Left renal pelvis (tissue), 4 donors: ENCODE results near the gene LGALS12. TPM values are rescaled to one million over a fixed set of nuclear protein-coding genes. Genes with fewer than 3 reads are reported as not detected.
"Not testable (repeated sequence)": the region's sequence is repeated elsewhere in the genome, so short reads cannot be mapped to it uniquely, and the experiment has no call there.

Source experiments
- DNase-seq, 4 donors: peaks; one replicate each; pipeline ENCODE4 v3.0.0-alpha.2; 2013; ENCODE audit warnings: low read depth in 4 of 4, low spot score in 3 of 4
- polyA plus RNA-seq, 4 donors: library from polyadenylated mRNA; unstranded; fragments of 120-200 nt; gene quantifications; one replicate each; pipeline ENCODE4 v1.2.1, GENCODE V29; 2013; ENCODE audit not compliant: insufficient read length in 4 of 4

Gene LGALS12
- polyA plus RNA-seq, 4 donors = 0.09 to 6.8 (median 0.24) TPM

GRCh38 chr11:63532117-63532516, 26.2 kb downstream of the LGALS12 start:
- no peak for DNase-seq

DNA sequence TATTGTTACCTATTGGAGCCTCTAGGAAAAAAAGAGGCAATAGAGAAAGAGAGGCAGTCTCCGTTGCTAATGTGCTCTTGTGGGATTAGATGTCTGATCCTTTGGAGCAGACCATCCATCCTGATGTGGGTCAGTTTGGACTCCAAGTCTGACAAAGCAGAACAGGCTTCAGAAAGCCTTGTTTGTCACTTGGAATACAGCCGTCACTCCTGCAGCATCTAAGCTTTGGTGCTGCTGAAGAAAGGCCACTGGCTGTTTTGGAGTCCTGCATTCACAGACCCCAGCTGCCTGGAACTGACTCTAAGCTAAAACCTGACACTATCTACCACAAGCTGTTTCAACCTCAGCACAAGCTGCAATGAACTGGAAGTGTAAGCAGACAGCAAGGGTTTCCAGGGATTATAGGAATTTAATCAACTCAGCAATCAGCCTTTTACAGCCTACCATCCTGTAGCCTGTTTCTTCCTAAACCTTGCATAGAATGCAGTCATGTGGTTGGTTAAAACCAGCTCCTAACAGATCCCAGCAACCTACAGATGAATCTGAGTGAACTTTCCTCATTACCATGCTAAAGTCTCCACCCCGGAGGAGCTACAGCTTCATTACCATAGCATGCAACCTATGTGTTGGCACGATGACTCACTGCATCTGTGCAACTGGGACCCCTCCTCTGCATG, 27.1 kb downstream of the LGALS12 start:
- no peak for DNase-seq

- DNase-seq = no peak
Measured at GRCh38 chr11:63534076-63534475, 28.2 kb downstream of the LGALS12 start.

DNA sequence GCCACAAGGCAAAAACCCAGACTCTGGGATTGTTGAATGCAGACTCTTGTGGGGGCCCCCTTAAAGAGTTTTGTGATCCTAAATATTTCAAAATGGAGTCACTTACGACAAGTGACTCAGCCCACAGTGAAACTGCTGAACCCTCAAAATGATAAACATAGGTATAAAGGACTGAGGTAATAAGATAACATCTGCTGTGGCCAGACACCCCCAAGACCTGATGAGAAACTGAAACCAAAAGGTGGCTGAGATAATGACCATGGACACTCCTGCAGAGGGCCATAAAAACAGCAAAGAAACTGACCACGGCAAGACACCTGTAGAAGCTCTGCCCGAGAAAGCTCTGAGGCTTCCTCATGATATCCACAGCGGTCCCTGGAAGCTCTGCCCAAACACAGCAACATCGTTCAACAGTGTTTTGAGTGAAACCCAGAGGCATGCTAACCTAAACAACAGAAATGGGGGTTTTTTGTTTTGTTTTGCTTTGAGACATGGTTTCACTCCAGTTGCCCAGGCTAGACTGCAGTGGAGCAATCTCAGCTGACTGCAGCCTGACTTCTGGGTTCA, 29.1 kb downstream of the LGALS12 start:
- DNase-seq = no peak

DNA sequence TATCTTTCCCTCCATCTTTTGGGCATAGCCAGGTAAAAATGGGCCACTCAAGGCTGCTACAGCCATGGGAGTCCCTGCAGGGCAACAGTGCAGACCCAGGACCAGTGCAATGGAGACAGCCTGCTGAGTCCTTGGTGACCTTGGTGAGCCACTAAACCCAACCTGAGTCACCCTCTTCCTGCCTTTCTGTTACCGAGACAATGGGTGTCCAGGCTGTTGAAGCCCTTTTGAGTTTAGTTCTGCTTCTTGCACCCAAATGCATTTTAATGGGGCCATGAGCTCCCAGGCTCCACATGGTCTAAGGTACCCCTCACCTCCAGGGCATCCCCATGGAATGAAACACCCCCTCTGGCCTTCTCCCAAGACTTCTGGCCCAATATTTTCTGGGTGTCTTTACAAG, 29.9 kb downstream of the LGALS12 start:
- DNase-seq = no peak

- DNase-seq = no peak
Measured at GRCh38 chr11:63536669-63537292, 30.9 kb downstream of the LGALS12 start, which contains the start of gene PLAAT4. Gene PLAAT4, plus strand, starts transcription at chr11:63536808. Its CDS starts 61 bp downstream, at chr11:63536869.

DNA sequence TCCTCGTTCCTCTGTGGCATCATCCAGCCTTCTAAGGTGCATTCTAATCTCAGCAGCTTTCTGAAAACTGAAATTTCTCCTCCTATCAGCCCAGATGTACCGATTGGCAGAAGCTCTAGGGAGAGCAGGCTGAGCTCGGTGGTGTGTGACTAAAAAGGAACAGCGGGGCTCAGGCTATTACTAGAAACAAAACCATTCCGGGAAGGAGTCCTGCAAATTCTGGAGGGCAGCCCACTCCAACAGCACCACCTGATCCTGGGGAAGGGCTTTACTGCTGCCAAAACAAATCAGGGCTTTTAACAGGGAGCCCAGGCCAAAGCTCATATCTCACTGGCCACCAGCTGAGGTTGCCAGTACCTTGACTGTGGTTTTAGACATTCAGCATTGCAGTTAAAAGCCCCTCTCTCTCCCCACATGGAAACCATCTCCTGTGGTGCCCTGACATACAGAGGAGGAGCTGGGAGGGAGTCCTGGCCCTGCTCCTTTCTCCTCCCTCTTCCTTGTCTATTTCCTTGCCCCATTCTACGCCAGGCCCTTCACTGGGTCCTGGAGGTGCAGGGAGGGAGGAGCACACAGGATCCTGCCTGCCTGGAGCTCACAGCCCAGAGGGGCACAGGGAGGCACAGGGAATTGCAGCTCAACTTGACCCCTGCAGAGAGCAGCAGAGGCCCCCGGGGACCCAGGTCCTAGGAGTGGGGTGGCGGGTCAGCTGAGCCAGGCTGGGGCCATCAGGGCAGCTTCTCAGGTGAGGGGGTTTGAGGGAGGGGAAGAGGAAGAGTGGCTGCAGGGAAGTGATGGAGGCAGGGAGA, 31.6 kb downstream of the LGALS12 start:
- no peak for DNase-seq

- not testable (repeated sequence) for DNase-seq
Measured at GRCh38 chr11:63542506-63542905, 36.6 kb downstream of the LGALS12 start.

DNA sequence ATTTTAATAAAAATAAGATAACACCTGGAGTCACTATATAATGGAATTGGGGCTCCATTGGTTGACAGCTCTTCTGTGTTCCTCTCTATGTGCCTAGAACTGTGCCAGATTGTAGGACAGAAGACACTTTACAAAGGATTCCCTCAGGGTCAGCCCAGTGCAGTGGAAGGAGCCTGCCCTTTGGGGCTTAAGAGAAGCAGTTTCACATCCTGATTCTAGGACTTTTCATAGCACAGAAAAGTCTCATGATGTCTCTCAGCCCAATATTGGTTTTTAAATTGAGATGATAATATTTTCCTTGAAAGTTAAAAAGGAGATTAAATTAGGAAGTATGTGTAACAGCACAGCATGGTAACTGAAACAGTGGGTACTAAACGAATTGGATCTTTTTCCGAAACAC, 37.8 kb downstream of the LGALS12 start:
- no peak for DNase-seq

DNA sequence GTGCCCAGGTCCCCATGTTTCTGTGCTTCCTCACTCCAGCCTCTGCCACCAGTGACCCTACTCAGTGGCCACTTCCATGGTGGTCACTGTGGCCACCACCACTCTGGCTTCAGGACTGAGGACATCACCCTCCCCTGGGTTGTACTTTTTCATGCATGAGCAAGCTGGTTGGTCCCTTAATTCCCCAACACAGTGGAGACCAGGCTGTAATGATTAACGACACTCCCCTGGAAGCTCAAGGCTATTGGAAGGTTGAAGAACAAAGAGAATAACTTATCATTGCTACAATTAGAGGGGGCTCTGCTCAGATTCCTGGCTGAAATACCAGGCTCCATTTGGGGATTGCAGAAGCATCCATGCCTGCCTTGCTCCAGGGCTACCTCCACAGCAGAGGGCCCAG, 41.2 kb downstream of the LGALS12 start:
- DNase-seq = no peak

GRCh38 chr11:63548178-63548577, 42.3 kb downstream of the LGALS12 start:
- DNase-seq = no peak

- no peak for DNase-seq
Measured at GRCh38 chr11:63549411-63549810, 43.5 kb downstream of the LGALS12 start.

GRCh38 chr11:63550156-63550700, 44.3 kb downstream of the LGALS12 start:
- not testable (repeated sequence) for DNase-seq

DNA sequence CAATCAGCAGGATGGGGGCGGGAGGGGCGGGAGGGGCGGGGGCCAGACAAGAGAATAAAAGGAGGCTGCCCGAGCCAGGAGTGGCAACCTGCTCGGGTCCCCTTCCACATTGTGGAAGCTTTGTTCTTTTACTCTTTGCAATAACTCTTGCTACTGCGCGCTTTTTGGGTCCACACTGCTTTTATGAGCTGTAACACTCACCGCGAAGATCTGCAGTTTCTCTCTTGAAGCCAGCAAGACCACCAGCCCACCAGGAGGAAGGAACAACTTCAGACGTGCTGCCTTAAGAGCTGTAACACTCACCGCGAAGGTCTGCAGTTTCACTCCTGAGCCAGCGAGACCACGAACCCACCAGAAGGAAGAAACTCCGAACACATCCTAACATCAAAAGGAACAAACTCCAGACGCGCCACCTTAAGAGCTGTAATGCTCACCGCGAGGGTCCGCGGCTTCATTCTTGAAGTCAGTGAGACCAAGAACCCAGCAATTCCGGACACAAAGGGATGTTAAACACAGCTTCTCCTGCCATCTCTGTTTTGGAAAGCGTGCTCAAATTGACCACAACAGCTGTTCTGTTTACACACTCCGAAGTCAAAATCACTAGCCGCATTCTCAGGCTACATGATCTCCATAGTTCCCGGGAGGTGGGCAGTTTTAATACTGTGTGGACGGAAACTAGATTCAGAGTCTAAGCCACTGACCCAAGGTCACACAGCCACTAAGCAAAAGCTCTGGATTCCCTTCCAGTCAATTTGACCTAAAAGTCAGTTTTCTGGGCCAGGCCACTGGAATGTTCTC, 45.4 kb downstream of the LGALS12 start:
- DNase-seq = no peak

DNA sequence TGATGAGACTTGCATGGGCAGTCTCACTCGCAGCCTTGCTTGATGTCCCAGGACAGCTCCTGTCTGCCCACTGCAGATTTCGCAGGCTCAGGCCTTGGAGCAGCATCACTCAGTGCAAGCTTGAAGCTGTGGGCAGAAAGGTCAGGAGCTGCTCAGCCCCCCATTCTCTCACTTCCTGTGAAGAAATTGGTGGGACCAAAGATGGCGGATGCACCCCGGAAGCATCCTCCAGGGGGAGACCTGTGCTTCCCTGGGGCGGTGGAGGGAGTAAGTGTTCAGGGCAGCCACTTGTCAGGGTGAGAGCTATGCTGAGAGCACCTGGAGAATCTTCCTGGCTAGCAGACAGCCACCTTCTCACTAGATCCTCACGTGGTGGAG, 46.0 kb downstream of the LGALS12 start:
- no peak for DNase-seq

GRCh38 chr11:63552921-63553320, 47.0 kb downstream of the LGALS12 start:
- DNase-seq = no peak

DNA sequence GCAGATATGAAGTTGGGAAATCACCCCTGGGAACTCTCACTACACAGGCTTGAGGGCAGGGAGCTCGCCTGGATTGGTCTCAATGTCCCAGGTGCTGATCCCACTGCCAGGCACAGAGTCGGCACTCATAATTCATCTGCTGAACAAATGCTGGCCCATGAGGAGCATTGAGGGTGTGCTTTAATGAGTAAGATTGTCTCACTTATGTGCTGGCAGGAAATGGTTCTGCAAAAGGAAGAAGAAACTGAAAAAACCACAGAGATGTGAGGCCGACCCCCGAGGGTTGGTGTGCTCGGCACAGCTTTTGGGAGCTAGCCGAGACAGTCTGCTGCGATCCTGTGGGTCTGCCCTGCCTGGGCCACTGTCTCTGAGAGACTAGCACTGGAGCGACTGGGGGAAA, 47.9 kb downstream of the LGALS12 start:
- no peak for DNase-seq

DNA sequence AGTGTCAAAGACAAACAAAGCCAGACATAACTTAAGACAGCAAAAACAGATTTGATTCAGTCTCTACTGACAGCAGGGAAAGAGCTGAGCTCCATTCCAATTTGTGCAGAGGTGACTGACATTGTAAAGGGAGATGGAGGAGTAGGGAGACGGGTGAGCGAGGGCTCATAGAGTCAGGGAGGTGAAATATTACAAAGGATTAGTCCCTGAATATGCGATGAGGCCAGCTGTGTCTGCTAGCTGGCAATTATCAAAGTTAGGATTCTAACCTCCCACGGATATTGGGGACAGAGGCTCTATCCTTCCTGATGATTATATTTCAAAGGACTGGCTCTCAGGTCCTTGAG, 49.0 kb downstream of the LGALS12 start:
- DNase-seq = no peak

DNA sequence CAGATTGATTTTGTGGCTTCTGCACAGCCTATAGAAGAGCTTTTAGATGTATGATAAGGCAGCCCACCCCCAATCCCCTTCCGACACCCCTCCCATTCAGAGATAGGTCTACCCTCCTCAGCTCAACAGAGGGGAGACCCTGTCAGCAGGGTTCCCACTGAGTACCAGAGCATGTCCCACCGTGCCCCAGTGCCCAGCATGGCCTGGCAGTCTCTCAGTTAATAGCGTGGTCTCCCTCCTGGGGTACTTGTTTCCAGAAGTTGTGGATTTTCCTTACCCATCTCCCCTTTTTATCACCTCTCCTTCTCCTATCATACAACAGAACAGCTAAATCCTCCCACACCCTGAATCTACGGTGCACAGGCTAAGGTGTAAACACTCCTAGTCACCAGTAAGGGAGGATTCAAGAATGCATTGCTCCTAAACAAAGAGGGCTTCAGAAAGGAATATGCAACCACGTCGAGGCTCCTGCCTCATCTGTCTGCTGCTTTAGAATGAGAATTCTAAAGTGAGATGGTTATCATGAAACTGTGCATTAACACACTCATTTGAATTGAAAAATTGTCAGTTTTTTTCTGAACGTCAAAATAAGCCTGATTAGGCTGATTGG, 50.6 kb downstream of the LGALS12 start:
- DNase-seq = no peak

DNA sequence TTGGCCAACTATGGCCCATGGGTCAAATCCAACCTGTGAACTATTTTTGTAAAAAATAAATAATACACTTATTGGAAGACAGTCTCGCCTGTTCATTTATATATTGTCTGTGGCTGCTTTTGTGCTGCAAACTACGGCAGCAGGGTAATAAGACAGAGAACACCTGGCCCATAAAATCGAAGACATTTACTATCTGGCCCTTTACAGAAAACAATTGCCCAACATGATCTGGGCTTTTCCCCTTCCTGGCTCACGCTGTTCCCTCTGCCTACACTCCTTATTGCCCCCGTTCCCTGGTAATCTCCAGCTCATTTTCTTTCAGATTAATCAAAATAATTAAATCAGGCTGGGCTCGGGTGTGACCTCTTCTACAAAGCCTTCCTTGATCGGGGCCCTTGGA, 51.7 kb downstream of the LGALS12 start:
- no peak for DNase-seq
